ENCODE measurements around the gene SCG5.

The SCG5 gene

GRCh38 chr15:32674681-32675080, 33.2 kb downstream of the SCG5 start:
- Histone ChIP-seq H4K20me1 (ENCODE audit: insufficient read depth, low read length) (no peaks in the 10 kb centered on the region), H3K4me1 (ENCODE audit: insufficient read depth, low read length, severe bottlenecking) (no peaks in the 10 kb centered on the region), H3F3A (ENCODE audit: insufficient read depth, low read length) (no peaks in the 10 kb centered on the region), H3K27me3 (ENCODE audit: insufficient read depth, low read length) (no peaks in the 10 kb centered on the region), H3K9me3 (ENCODE audit: low read length) (no peaks in the 10 kb centered on the region), H3K36me3 (ENCODE audit: insufficient read depth, low read length) (no peaks in the 10 kb centered on the region), H3K27ac (ENCODE audit: low read depth, low read length, poor library complexity, severe bottlenecking) (no peak overlapping the region), H3K79me2 (ENCODE audit: insufficient read depth, low read length) (no peaks in the 10 kb centered on the region), H2AFZ (ENCODE audit: low read length) (no peak overlapping the region), H3K4me2 (ENCODE audit: low read length) (no peak overlapping the region), H3K4me3 (ENCODE audit: low read depth, low read length, poor library complexity, severe bottlenecking) (no peak overlapping the region), H3K9ac (ENCODE audit: low read length) (no peak overlapping the region), H3K9me2 (ENCODE audit: low read depth, low read length) (no peaks in the 10 kb centered on the region)
- no peak for TF ChIP-seq EZH2 (IDR thresholded peaks at IDR 0.05; ENCODE audit: borderline replicate concordance, low read length)
- TF ChIP-seq CTCF (IDR thresholded peaks at IDR 0.05; ENCODE audit: low read length), result no peak

GRCh38 chr15:32675466-32675865, 34.0 kb downstream of the SCG5 start:
- Histone ChIP-seq H3K9me3 (ENCODE audit: low read length) (no peaks in the 10 kb centered on the region), H4K20me1 (ENCODE audit: insufficient read depth, low read length) (no peaks in the 10 kb centered on the region), H3K79me2 (ENCODE audit: insufficient read depth, low read length) (no peaks in the 10 kb centered on the region), H3K36me3 (ENCODE audit: insufficient read depth, low read length) (no peaks in the 10 kb centered on the region), H3K4me3 (ENCODE audit: low read depth, low read length, poor library complexity, severe bottlenecking) (no peak overlapping the region), H3K27me3 (ENCODE audit: insufficient read depth, low read length) (no peaks in the 10 kb centered on the region), H3K9me2 (ENCODE audit: low read depth, low read length) (no peaks in the 10 kb centered on the region), H3K4me2 (ENCODE audit: low read length) (no peak overlapping the region), H3K9ac (ENCODE audit: low read length) (no peak overlapping the region), H3K27ac (ENCODE audit: low read depth, low read length, poor library complexity, severe bottlenecking) (no peak overlapping the region), H3F3A (ENCODE audit: insufficient read depth, low read length) (no peaks in the 10 kb centered on the region), H2AFZ (ENCODE audit: low read length) (no peak overlapping the region), H3K4me1 (ENCODE audit: insufficient read depth, low read length, severe bottlenecking) (no peaks in the 10 kb centered on the region)
- no peak for TF ChIP-seq CTCF (IDR thresholded peaks at IDR 0.05; ENCODE audit: low read length)
- TF ChIP-seq EZH2 (IDR thresholded peaks at IDR 0.05; ENCODE audit: borderline replicate concordance, low read length), result no peak

GRCh38 chr15:32676169-32676568, 34.7 kb downstream of the SCG5 start:
- H3K9ac ChIP-seq (ENCODE audit: low read length), result no peak overlapping the region
- H3K9me2 ChIP-seq (ENCODE audit: low read depth, low read length), result no peaks in the 10 kb centered on the region

More at GRCh38 chr15:32676169-32676568, 34.7 kb downstream of the SCG5 start:
- no peaks in the 10 kb centered on the region for H3K79me2 ChIP-seq (ENCODE audit: insufficient read depth, low read length)
- H3K4me3 ChIP-seq (ENCODE audit: low read depth, low read length, poor library complexity, severe bottlenecking), result no peak overlapping the region
- H4K20me1 ChIP-seq (ENCODE audit: insufficient read depth, low read length), result no peaks in the 10 kb centered on the region
- H3K9me3 ChIP-seq (ENCODE audit: low read length), result no peaks in the 10 kb centered on the region
- no peak overlapping the region for H3K27ac ChIP-seq (ENCODE audit: low read depth, low read length, poor library complexity, severe bottlenecking)
- H3K27me3 ChIP-seq (ENCODE audit: insufficient read depth, low read length), result no peaks in the 10 kb centered on the region
- no peak overlapping the region for H2AFZ ChIP-seq (ENCODE audit: low read length)
- no peak overlapping the region for H3K4me2 ChIP-seq (ENCODE audit: low read length)
- TF ChIP-seq EZH2 (IDR thresholded peaks at IDR 0.05; ENCODE audit: borderline replicate concordance, low read length), result no peak
- no peak for TF ChIP-seq CTCF (IDR thresholded peaks at IDR 0.05; ENCODE audit: low read length)
- no peaks in the 10 kb centered on the region for H3K4me1 ChIP-seq (ENCODE audit: insufficient read depth, low read length, severe bottlenecking)
- H3K36me3 ChIP-seq (ENCODE audit: insufficient read depth, low read length), result no peaks in the 10 kb centered on the region
- no peaks in the 10 kb centered on the region for H3F3A ChIP-seq (ENCODE audit: insufficient read depth, low read length)

All from OCI-LY1 (cell line).